GM08714 (cell line): ENCODE data around the gene BICDL2.

Experiments used
- H3K4me3 ChIP-seq: fragments of 200-500 bp; sonication (Bioruptor generic); 2 replicates; pipeline ENCODE4 v1.5.1; 2014; ENCODE audit warnings: mild to moderate bottlenecking, low read length, inconsistent platforms
- ZNF274 ChIP-seq: IDR thresholded peaks from 2 replicates; pipeline ENCODE4 v1.6.1; 2012; ENCODE audit warnings: mild to moderate bottlenecking, low read depth, low read length

The BICDL2 gene

GRCh38 chr16:2987833-2988232 is 48.9 kb downstream of the BICDL2 start:
- no peak for TF ChIP-seq ZNF274
- H3K4me3 ChIP-seq = no peak overlapping the region

GRCh38 chr16:2987286-2987685 is 49.5 kb downstream of the BICDL2 start:
- no peak overlapping the region for H3K4me3 ChIP-seq
- TF ChIP-seq ZNF274 = no peak

GRCh38 chr16:2986623-2987188 is 50.0 kb downstream of the BICDL2 start:
- H3K4me3 ChIP-seq = no peak overlapping the region
- no peak for TF ChIP-seq ZNF274

- H3K4me3 ChIP-seq = no peak overlapping the region
- no peak for TF ChIP-seq ZNF274
These were observed 50.8 kb downstream of the BICDL2 start for GRCh38 chr16:2985893-2986355.

GRCh38 chr16:2985462-2985861 is 51.3 kb downstream of the BICDL2 start:
- TF ChIP-seq ZNF274 = no peak
- no peak overlapping the region for H3K4me3 ChIP-seq

GRCh38 chr16:2983706-2984136 is 53.0 kb downstream of the BICDL2 start:
- no peak for TF ChIP-seq ZNF274
- H3K4me3 ChIP-seq = no peak overlapping the region

- TF ChIP-seq ZNF274 = no peak
- no peak overlapping the region for H3K4me3 ChIP-seq
These were observed 54.3 kb downstream of the BICDL2 start for GRCh38 chr16:2982402-2982801.

GRCh38 chr16:2981899-2982250 is 54.9 kb downstream of the BICDL2 start:
- H3K4me3 ChIP-seq = no peak overlapping the region
- no peak for TF ChIP-seq ZNF274

- TF ChIP-seq ZNF274 = no peak
- H3K4me3 ChIP-seq = peak overlapping the region; percentile 67; the same call in 1 of the 2 replicates
These were observed 55.4 kb downstream of the BICDL2 start for GRCh38 chr16:2981177-2981898.

- H3K4me3 ChIP-seq = peak within 1 kb of the TSS; percentile 67
- no peak for TF ChIP-seq ZNF274
These were observed 56.2 kb downstream of the BICDL2 start, which contains the start of gene PKMYT1 for GRCh38 chr16:2980227-2981176. Gene PKMYT1 (minus strand): TSS chr16:2980446. CDS start chr16:2979657, 789 bp downstream.

- TF ChIP-seq ZNF274 = no peak
- H3K4me3 ChIP-seq = peak overlapping the region; percentile 67
These were observed 57.0 kb downstream of the BICDL2 start for GRCh38 chr16:2979669-2980226.
